LNCaP clone FGC (cell line): ENCODE data around the gene GRIN2A.

Source experiments
- DNase-seq: peaks from one replicate; pipeline ENCODE4 v3.0.0-alpha.2; 2011; ENCODE audit warnings: low read depth
- H3K4me3 ChIP-seq: 2 replicates; pipeline ENCODE4 v1.5.1; 2011; ENCODE audit warnings: mild to moderate bottlenecking, low read depth, low read length, control low read depth
- CTCF ChIP-seq: IDR thresholded peaks from 2 replicates; pipeline ENCODE4 v1.5.1; 2012; ENCODE audit warnings: mild to moderate bottlenecking; ENCODE audit not compliant: control insufficient read depth, insufficient read depth; ENCODE audit errors: extremely low read depth

GRIN2A gene

DNA sequence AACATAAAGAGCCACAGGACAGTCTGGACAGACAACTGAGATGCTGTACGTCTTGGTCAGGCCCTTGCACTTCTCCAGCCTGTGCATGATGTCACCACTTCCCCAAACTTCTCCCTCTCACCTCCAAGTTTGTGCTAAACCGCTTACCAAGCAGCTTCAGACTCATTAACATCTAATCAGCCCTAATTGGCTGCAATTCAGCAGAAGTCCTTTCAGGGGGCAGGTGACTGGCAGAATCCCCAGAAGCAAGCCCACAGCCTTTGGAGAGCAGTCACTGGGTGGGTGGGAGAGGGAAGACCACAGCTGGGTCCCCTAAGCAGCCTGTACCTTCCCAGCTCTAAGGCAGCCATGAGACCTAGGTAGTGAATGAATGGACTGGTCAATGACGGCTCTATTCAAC, 161.4 kb downstream of the GRIN2A start:
- no peak overlapping the region for H3K4me3 ChIP-seq
- TF ChIP-seq CTCF: no peak
- DNase-seq: no peak

GRCh38 chr16:10016752-10017151, 165.5 kb downstream of the GRIN2A start:
- no peak for DNase-seq
- TF ChIP-seq CTCF: no peak
- no peak overlapping the region for H3K4me3 ChIP-seq

GRCh38 chr16:10015397-10015796, 166.8 kb downstream of the GRIN2A start:
- no peak overlapping the region for H3K4me3 ChIP-seq
- DNase-seq: no peak
- no peak for TF ChIP-seq CTCF

DNA sequence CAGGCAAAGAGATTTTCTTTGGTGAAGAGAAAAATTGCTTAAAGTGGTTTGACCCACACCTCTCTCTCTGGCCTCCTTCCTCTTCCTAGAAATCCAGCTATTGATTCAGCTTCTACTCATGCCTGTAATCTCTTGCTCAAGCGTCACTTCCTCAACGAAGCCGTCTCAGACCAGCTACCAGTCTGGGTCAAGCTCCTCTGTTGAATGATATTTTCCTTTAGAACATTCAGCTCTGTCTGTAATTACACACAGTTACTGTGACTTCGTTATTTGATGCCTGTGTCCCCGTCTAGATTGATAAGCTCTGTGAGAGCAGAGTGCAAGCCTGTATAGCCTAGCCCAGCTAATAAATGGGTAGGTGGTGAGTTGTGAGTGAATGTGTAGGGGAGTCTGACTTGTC, 168.5 kb downstream of the GRIN2A start:
- no peak overlapping the region for H3K4me3 ChIP-seq
- DNase-seq: no peak
- TF ChIP-seq CTCF: no peak

DNA sequence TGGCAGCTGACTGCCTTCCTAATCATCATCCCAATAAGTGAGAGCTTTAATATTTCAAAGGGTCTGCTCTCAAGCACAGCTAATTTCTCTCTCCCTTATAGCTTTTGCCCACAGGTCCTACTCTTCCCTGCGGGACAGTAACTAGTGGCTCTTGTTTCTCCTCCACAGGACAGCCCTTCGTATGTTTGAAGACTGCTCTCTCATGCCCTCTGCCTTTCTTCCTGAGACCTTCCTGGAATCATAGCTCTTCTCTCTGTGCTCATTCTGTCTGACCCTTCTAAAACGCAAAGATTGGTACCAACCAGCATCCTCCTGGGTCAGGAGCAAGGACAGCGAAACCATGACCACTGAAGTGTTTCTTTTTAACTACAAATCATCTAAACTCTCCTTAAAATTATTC, 168.9 kb downstream of the GRIN2A start:
- H3K4me3 ChIP-seq: no peak overlapping the region
- no peak for TF ChIP-seq CTCF
- DNase-seq: no peak

- no peak for DNase-seq
- TF ChIP-seq CTCF: no peak
Measured at GRCh38 chr16:10009684-10010083, 172.5 kb downstream of the GRIN2A start.

GRCh38 chr16:10003486-10003885, 178.7 kb downstream of the GRIN2A start:
- no peak overlapping the region for H3K4me3 ChIP-seq
- no peak for DNase-seq
- no peak for TF ChIP-seq CTCF

More at GRCh38 chr16:10009684-10010083, 172.5 kb downstream of the GRIN2A start:
- H3K4me3 ChIP-seq: no peak overlapping the region
